ENCODE results near the gene IFFO2. TPM values are rescaled to one million over a fixed set of nuclear protein-coding genes. Genes with fewer than 3 reads are reported as not detected.

Gene IFFO2
- total and polyA plus RNA-seq, 2 of the 8 experiments (the other 6 are each of a cell fraction or from before 2014, with no cell fraction given) = 6.6 to 10.4 TPM

DNA sequence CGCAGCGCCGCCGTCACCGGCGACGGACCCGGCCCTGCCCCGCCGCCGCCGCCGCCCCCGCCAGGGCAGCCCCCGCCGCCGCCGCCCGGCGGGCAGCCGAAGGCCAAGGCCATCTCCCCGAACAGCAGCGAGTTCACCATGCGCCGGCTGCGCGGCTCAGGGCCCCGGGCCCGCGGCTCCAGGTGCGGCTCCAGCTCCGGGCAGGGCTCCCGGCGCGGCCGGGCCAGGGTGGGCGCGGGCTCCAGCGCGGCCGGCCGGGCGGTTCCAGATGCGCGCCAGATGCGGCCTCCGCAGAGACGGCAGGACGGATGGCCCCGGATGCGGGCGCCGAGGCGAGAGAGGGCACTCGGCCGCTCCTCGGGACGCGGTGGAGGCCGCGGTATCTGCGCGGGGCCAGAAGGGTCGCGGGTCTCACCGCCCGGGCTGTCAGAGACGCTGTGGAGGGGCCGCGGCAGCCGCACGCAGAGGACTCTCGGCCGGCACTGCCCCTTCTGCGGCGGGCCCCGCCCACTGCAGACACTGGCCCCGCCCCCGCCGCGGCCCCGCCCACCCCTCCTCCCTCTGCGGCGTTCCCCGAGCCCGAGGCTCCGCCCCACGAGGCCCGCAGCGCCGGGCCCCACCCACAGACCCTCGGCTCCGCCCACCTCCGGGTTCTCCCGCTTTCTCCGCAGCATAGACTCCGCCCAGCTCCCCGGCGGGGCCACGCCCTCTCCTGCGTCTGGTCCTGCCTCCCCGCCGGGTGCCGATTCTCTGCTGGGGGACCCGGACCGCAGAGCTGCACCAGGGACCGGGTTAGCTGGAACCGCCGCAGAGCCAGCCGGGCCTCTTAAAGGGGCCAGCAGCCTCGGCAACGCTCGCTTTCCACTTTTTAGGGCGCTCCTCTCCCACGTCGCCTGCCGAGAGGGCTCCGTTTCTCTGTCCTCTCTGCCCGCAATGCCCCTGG is at the start of gene IFFO2 (continued):
- TF ChIP-seq HDAC6 (IDR thresholded peaks at IDR 0.05; ENCODE audit: low read depth, low read length) (no peak), KDM4A (IDR thresholded peaks at IDR 0.05; ENCODE audit: low read depth, low read length, severe bottlenecking) (peak; percentile 68), RBBP5 (IDR thresholded peaks at IDR 0.05; ENCODE audit: borderline replicate concordance, low read depth, low read length) (no peak), SP1 (IDR thresholded peaks at IDR 0.05; ENCODE audit: low read depth, low read length) (peak; percentile 9; the same call in 1 of the 2 replicates), ASH2L (IDR thresholded peaks at IDR 0.05; ENCODE audit: low read length) (peak; percentile 81), EZH2 (IDR thresholded peaks at IDR 0.05; ENCODE audit: low read depth, low read length, severe bottlenecking) (peak; percentile 31), CBX8 (IDR thresholded peaks at IDR 0.05; ENCODE audit: borderline replicate concordance, low read depth, low read length) (no peak), POLR2A (IDR thresholded peaks at IDR 0.05; ENCODE audit: control extremely low read depth in 1 of 2, low read depth in 2 of 2, low read length in 2 of 2) (peak; percentile 41 to 67), CBX5 (IDR thresholded peaks at IDR 0.05; ENCODE audit: low read depth, low read length) (no peak), EP300 (IDR thresholded peaks at IDR 0.05; ENCODE audit: borderline replicate concordance in 1 of 2, low read depth in 2 of 2, low read length in 2 of 2) (no peak), POLR2AphosphoS5 (IDR thresholded peaks at IDR 0.05; ENCODE audit: low read depth, low read length) (peak; percentile 64), RNF2 (IDR thresholded peaks at IDR 0.05; ENCODE audit: borderline replicate concordance, low read depth, low read length, missing control alignments, poor library complexity, severe bottlenecking) (no peak), SAP30 (IDR thresholded peaks at IDR 0.05; ENCODE audit: insufficient read depth, insufficient replicate concordance, low read length) (no peak), RXRA (IDR thresholded peaks at IDR 0.05; ENCODE audit: insufficient read depth, low read depth, low read length) (no peak), TCF12 (IDR thresholded peaks at IDR 0.05; ENCODE audit: low read depth, low read length) (no peak), RAD21 (IDR thresholded peaks at IDR 0.05 in 1 of 2, conservative IDR thresholded peaks at IDR 0.05 in 1 of 2; ENCODE audit: low read depth in 2 of 2, low read length in 2 of 2) (no peak), SP4 (IDR thresholded peaks at IDR 0.05; ENCODE audit: low read length) (peak; percentile 61; the same call in 1 of the 2 replicates), ZNF274 (IDR thresholded peaks at IDR 0.05; ENCODE audit: borderline replicate concordance, extremely low read depth, low read length) (no peak), MAFK (IDR thresholded peaks at IDR 0.05; ENCODE audit: low read depth, low read length) (no peak), KDM5A (IDR thresholded peaks at IDR 0.05; ENCODE audit: low read length) (no peak)
